ENCODE data around the gene ATAD5. TPM values are rescaled to one million over a fixed set of nuclear protein-coding genes. Genes with fewer than 3 reads are reported as not detected.

ATAD5 gene
- total and polyA plus RNA-seq, 8 donors: 0.19 to 0.95 (median 0.47) TPM

DNA sequence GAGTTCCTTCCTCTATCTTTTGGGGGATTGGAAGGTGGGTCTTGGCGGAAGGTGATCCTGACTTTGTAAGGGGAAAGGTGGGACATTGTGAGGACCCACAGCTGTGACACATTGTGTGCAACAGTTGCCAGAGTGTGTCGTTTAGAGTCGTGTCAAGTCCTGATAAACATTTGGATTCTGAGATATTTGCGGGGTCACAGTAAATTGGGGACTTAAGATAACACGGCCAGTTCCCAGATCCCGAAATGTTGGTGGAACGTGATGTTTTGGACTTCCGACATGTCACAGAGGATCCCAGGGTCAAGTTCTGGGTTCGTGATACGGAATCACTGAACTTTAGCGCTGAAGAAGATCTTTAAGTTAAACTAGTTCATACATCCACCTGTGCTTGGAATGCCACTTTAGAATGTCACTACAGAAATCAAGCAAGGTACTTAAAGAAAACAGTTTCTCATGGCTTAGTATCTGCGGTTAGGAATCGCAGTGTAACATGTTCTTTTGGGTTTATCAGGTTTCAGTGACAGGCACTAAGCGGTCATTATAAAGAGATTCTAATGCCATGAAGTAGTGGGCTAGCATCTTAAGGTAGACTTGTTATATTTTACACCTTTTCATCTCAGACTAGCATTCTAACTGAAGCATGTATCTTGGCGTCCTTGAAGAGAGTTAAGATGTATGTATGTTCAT lies 815 bp downstream of the ATAD5 start:
- Histone ChIP-seq H3K4me3 (peak overlapping the region; percentile 65 to 82 (median 70)), H3K27ac (no peak overlapping the region), H3K9me3 (no peaks in the 10 kb centered on the region), H3K27me3 (no peaks in the 10 kb centered on the region), H3K36me3 (no peaks in the 10 kb centered on the region), H3K4me1 (peaks cover 0 to 9% (median 0%) of the 10 kb centered on the region in 3 donors)
- intact Hi-C loops (cut with DNase I): no loop called here
- FAIRE-seq (no peak), DNase-seq (no peak), ATAC-seq (no peak)
- 1 to 2% methylated on average over 15 of the region's 15 CpGs for WGBS, 2 donors
- TF ChIP-seq, protein P1, sequence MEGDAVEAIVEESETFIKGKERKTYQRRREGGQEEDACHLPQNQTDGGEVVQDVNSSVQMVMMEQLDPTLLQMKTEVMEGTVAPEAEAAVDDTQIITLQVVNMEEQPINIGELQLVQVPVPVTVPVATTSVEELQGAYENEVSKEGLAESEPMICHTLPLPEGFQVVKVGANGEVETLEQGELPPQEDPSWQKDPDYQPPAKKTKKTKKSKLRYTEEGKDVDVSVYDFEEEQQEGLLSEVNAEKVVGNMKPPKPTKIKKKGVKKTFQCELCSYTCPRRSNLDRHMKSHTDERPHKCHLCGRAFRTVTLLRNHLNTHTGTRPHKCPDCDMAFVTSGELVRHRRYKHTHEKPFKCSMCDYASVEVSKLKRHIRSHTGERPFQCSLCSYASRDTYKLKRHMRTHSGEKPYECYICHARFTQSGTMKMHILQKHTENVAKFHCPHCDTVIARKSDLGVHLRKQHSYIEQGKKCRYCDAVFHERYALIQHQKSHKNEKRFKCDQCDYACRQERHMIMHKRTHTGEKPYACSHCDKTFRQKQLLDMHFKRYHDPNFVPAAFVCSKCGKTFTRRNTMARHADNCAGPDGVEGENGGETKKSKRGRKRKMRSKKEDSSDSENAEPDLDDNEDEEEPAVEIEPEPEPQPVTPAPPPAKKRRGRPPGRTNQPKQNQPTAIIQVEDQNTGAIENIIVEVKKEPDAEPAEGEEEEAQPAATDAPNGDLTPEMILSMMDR (IDR thresholded peaks at IDR 0.05): no peak

DNA sequence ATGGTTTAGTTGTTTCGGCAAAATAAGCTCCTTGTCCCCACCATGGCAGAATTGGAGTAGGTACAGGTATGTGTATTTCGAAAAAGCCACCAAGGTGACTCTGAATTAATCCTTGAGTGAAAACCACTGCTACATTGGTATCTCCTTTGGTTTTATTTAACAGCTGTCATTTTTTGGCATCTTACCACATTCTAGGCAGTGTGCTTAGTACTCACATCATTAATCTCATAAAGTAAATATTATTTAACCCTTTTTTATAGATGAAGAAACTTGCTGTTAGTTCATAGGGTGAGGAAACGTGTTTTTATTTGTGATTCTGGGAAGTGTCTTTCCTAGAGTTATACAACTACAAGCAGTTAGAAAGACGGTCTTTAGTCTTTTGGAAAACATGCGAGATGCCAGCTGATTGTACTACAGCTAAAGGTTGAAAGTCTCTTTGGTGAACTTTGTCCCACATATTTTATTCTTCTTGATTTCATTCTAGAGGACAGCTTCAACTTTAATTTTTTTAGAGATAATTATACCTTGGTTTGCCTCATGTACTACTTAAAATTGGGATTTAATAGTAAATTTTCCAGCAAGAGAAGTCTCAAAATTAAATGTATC lies 6.5 kb downstream of the ATAD5 start:
- no peak overlapping the region for H3K4me3 ChIP-seq
- ATAC-seq (peak in 3 of 4 donors; percentile 25 to 81 (median 77)), DNase-seq (no peak), FAIRE-seq (no peak)
- TF ChIP-seq, protein P1 (IDR thresholded peaks at IDR 0.05): no peak
- intact Hi-C loops (cut with DNase I): no loop called here
- H3K36me3 ChIP-seq: no peaks in the 10 kb centered on the region
- no peaks in the 10 kb centered on the region for H3K4me1 ChIP-seq
- H3K27ac ChIP-seq: no peak overlapping the region
- 35 to 39% methylated on average over 5 of the region's 5 CpGs for WGBS, 2 donors
- no peaks in the 10 kb centered on the region for H3K9me3 ChIP-seq
- no peaks in the 10 kb centered on the region for H3K27me3 ChIP-seq

DNA sequence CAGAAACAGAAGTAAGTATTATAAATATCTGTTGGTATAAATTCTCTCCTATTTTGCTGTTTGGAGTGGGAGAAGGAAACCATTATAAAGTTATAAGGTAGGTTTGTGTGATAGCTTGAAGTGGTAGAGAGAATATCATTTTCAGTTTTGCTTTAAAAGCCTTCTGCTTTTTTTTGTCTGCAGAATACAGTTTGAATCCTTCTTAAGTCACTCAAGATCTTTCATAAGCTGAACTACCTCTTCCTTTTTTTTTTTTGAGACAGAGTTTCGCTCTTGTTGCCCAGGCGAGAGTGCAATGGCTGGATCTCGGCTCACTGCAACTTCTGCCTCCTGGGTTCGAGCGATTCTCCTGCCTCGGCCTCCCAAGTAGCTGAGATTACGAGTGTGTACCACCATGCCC lies 9.0 kb downstream of the ATAD5 start:
- H3K27ac ChIP-seq: peak overlapping the region in 1 of 4 donors; percentile 5
- no peaks in the 10 kb centered on the region for H3K36me3 ChIP-seq

GRCh38 chr17:30848021-30848420 lies 16.3 kb downstream of the ATAD5 start:
- ATAC-seq: no peak
- H3K36me3 ChIP-seq: no peaks in the 10 kb centered on the region
- H3K27me3 ChIP-seq: no peaks in the 10 kb centered on the region
- H3K4me3 ChIP-seq: no peak overlapping the region
- no peak overlapping the region for H3K27ac ChIP-seq
- TF ChIP-seq, protein P1 (IDR thresholded peaks at IDR 0.05): no peak
- intact Hi-C loops (cut with DNase I): no loop called here
- no peak for DNase-seq
- no peak for FAIRE-seq
- no peaks in the 10 kb centered on the region for H3K4me1 ChIP-seq
- no peaks in the 10 kb centered on the region for H3K9me3 ChIP-seq
- WGBS, 2 donors: 85 to 87% methylated on average over 6 of the region's 6 CpGs

More for the DNA sequence above, 9.0 kb downstream of the ATAD5 start:
- peak in 1 of 4 donors; percentile 43 for ATAC-seq
- intact Hi-C loops (cut with DNase I): no loop called here
- FAIRE-seq: no peak
- H3K4me3 ChIP-seq: no peak overlapping the region
- H3K27me3 ChIP-seq: no peaks in the 10 kb centered on the region
- no peaks in the 10 kb centered on the region for H3K9me3 ChIP-seq
- 93 to 94% methylated on average over 7 of the region's 7 CpGs for WGBS, 2 donors
- H3K4me1 ChIP-seq: no peaks in the 10 kb centered on the region
- no peak for DNase-seq
- TF ChIP-seq, protein P1 (IDR thresholded peaks at IDR 0.05): no peak

DNA sequence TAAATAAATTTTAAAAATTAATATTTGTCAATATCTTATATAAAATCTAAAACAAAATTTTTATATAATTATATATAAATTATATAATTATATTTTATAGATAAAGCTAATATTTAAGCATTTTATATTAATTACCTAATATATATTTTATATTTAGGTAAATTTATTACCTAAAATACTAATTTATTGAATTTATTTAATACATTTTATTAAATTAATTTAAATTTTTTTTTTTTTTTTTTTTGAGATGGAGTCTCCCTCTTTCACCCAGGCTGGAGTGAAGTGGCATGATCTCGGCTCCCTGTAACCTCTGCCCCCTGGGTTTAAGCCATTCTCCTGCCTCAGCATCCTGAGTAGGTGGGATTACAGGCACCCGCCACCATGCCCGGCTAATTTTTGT lies 22.4 kb downstream of the ATAD5 start:
- no peaks in the 10 kb centered on the region for H3K9me3 ChIP-seq
- FAIRE-seq: peak; percentile 95
- no peak overlapping the region for H3K4me3 ChIP-seq
- no peak for ATAC-seq
- no peak overlapping the region for H3K27ac ChIP-seq
- DNase-seq: no peak
- 96 to 100% methylated on average over 3 of the region's 3 CpGs for whole genome bisulfite sequencing, 2 donors
- TF ChIP-seq, protein P1 (IDR thresholded peaks at IDR 0.05): no peak
- no peaks in the 10 kb centered on the region for H3K36me3 ChIP-seq
- H3K4me1 ChIP-seq: no peaks in the 10 kb centered on the region
- no peaks in the 10 kb centered on the region for H3K27me3 ChIP-seq
- intact Hi-C loops (cut with DNase I): no loop called here
